ENCODE data around the gene INO80C. TPM values are rescaled to one million over a fixed set of nuclear protein-coding genes. Genes with fewer than 3 reads are reported as not detected.
"Not testable (repeated sequence)": the region's sequence is repeated elsewhere in the genome, so short reads cannot be mapped to it uniquely, and the experiment has no call there.

INO80C gene
- total RNA-seq, 3 donors from 2014 or later = 5.9 to 14.7 (median 6.7) TPM

- Histone ChIP-seq H3K27ac (no peak overlapping the region), H3K36me3 (no peaks in the 10 kb centered on the region), H3K4me3 (no peak overlapping the region), H3K9me3 (no peaks in the 10 kb centered on the region), H3K4me1 (no peaks in the 10 kb centered on the region), H3K27me3 (no peaks in the 10 kb centered on the region)
- no peak for TF ChIP-seq POLR2A (IDR thresholded peaks at IDR 0.05)
- no peak for TF ChIP-seq POLR2AphosphoS5 (IDR thresholded peaks at IDR 0.05)
- no peak for TF ChIP-seq CTCF (IDR thresholded peaks at IDR 0.05)
- DNase-seq (ENCODE audit: low spot score in 2 of 2) = no peak
- intact Hi-C loops (cut with DNase I; ENCODE audit: low total_unique reads) = no loop called here
Measured at GRCh38 chr18:35457140-35457704, 40.5 kb downstream of the INO80C start.

- intact Hi-C loops (cut with DNase I; ENCODE audit: low total_unique reads) = no loop called here
- no peak overlapping the region for H3K4me3 ChIP-seq
- H3K27me3 ChIP-seq = no peaks in the 10 kb centered on the region
- no peaks in the 10 kb centered on the region for H3K36me3 ChIP-seq
- no peak for DNase-seq (ENCODE audit: low spot score in 2 of 2)
- no peak overlapping the region for H3K27ac ChIP-seq
- no peaks in the 10 kb centered on the region for H3K4me1 ChIP-seq
- no peaks in the 10 kb centered on the region for H3K9me3 ChIP-seq
- TF ChIP-seq CTCF (IDR thresholded peaks at IDR 0.05) (no peak), POLR2AphosphoS5 (IDR thresholded peaks at IDR 0.05) (no peak), POLR2A (IDR thresholded peaks at IDR 0.05) (no peak)
Measured at GRCh38 chr18:35455926-35456763, 41.6 kb downstream of the INO80C start.

GRCh38 chr18:35454803-35455202 is 43.0 kb downstream of the INO80C start:
- Histone ChIP-seq H3K27ac (no peak overlapping the region), H3K9me3 (no peaks in the 10 kb centered on the region), H3K27me3 (no peaks in the 10 kb centered on the region), H3K4me1 (no peaks in the 10 kb centered on the region), H3K4me3 (no peak overlapping the region), H3K36me3 (no peaks in the 10 kb centered on the region)
- intact Hi-C loops (cut with DNase I; ENCODE audit: low total_unique reads) = no loop called here
- TF ChIP-seq POLR2AphosphoS5 (IDR thresholded peaks at IDR 0.05) (no peak), POLR2A (IDR thresholded peaks at IDR 0.05) (no peak)
- DNase-seq (ENCODE audit: low spot score in 2 of 2) = no peak

- H3K4me1 ChIP-seq; H3K27ac ChIP-seq; H3K36me3 ChIP-seq; intact Hi-C loops (cut with DNase I; ENCODE audit: low total_unique reads); H3K27me3 ChIP-seq; H3K9me3 ChIP-seq; DNase-seq (ENCODE audit: low spot score in 2 of 2); H3K4me3 ChIP-seq: not testable (repeated sequence)
Measured at GRCh38 chr18:35453065-35453464, 44.7 kb downstream of the INO80C start.

GRCh38 chr18:35451916-35452315 is 45.8 kb downstream of the INO80C start:
- DNase-seq (ENCODE audit: low spot score in 2 of 2) = no peak
- Histone ChIP-seq H3K9me3 (no peaks in the 10 kb centered on the region), H3K36me3 (no peaks in the 10 kb centered on the region), H3K27me3 (no peaks in the 10 kb centered on the region), H3K27ac (no peak overlapping the region), H3K4me3 (no peak overlapping the region), H3K4me1 (no peaks in the 10 kb centered on the region)
- intact Hi-C loops (cut with DNase I; ENCODE audit: low total_unique reads) = no loop called here
- TF ChIP-seq POLR2AphosphoS5 (IDR thresholded peaks at IDR 0.05) = no peak
- no peak for TF ChIP-seq POLR2A (IDR thresholded peaks at IDR 0.05)
- no peak for TF ChIP-seq CTCF (IDR thresholded peaks at IDR 0.05)

GRCh38 chr18:35451032-35451431 is 46.7 kb downstream of the INO80C start:
- no peaks in the 10 kb centered on the region for H3K4me1 ChIP-seq
- intact Hi-C loops (cut with DNase I; ENCODE audit: low total_unique reads) = no loop called here
- no peak for DNase-seq (ENCODE audit: low spot score in 2 of 2)
- no peaks in the 10 kb centered on the region for H3K9me3 ChIP-seq
- no peaks in the 10 kb centered on the region for H3K27me3 ChIP-seq
- H3K4me3 ChIP-seq = no peak overlapping the region
- TF ChIP-seq CTCF (IDR thresholded peaks at IDR 0.05) (no peak), POLR2AphosphoS5 (IDR thresholded peaks at IDR 0.05) (no peak), POLR2A (IDR thresholded peaks at IDR 0.05) (no peak)
- no peaks in the 10 kb centered on the region for H3K36me3 ChIP-seq
- no peak overlapping the region for H3K27ac ChIP-seq
